IPS DF 4.7 (cell line): ENCODE measurements around the gene METAP2.

ENCODE experiments used
- DNase-seq: peaks from one replicate; pipeline ENCODE4 v3.0.0-alpha.2; 2013; ENCODE audit warnings: low spot score; ENCODE audit errors: extremely low read depth

METAP2 gene

DNA sequence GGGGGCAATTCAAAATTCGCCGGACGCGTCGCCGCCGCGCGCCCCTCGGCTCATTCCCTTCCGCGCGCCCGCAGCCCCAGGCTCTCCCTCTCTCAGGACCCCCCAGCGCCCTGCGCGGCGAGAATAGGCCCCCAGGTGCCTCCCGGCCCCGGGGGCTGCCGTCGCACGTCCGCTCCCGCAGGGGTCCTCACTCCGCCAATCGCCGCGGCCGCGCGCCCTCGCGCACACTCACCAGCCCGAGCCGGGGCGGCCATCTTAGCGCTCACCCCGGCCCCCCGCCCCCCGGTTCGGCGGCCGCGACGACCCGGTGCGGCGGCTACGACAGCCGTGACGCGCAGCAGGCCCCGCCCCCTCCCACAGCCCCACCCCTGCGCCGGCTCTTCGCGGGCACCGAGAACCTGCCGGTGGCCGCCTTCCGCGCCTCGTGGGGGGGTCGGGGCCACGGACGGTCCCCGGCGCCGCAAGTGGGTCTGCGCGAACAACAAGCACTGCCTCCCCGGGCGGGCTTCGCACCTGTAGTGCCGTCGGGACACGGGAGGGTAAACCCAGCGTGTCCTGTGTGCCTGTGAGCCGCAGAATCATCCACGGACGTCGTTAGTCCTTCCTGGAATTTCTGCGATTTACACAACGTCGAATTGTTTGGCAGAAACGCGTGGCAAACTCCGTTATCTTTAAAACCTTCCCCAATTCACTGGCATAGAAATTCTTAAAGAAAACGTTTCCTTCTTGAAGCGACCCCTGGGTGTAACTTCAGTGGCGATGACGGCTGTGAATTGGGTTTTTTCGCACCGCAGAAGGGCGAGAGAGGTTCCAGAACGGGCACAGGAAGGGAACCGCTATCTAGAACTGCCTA, 74.8 kb downstream of the METAP2 start:
- DNase-seq = no peak

- no peak for DNase-seq
These were observed 75.6 kb downstream of the METAP2 start for GRCh38 chr12:95549392-95550084.

DNA sequence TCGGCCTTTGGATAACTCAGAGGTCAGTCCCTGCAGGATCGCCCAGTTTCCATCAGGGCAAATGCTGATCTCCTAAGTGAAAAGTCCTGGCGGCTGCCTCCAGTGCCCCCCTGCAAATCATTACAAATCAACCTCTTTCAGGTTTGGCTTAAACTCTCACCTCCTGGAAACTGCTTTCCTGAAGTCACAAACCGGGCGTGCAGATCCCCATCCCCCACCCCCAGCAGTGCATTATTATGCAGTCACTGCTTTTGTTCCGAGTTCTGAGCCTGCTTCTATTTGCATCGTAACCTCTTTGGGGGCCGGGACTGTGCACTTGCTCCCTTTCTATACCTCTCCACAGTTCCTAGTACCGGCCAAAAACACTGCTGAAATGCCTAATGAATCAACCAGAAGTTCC, 77.4 kb downstream of the METAP2 start, which contains the start of gene USP44:
TSS of gene USP44 (minus strand) at position 172 of the 400 bp plus-strand sequence. CDS start 17,220 bp downstream, outside the sequence.
- no peak for DNase-seq

- no peak for DNase-seq
These were observed 78.1 kb downstream of the METAP2 start for GRCh38 chr12:95551913-95552516.

- DNase-seq = no peak
These were observed 79.4 kb downstream of the METAP2 start for GRCh38 chr12:95553197-95553943.

DNA sequence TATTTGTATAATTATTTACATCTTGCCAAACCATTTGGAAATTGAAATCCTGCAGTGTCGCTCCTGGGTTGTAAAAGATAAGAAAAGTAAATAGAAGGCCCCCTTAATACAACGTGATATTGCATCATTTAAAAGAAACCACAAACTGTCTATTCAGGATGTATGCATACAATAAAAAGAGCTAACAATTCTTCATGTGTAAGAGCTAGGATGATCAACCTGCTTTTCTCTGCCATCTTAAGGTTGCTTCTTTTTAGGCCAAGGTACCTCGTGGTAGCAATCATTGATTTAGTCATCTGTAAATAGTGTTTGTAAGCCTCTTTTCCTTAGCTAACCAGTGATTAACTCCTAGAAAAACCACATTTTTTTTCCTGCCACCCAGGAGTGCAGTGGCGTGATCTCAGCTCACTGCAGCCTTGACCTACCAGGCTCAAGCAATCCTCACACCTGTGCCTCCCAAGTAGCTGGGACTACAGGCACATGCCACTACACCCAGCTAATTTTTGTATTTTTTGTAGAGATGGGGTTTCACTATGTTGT, 80.7 kb downstream of the METAP2 start:
- DNase-seq = no peak

GRCh38 chr12:95557625-95558024, 83.7 kb downstream of the METAP2 start:
- DNase-seq = no peak
